VCaP (cell line): ENCODE data around the gene TRIM56.
"Not testable (repeated sequence)": the region's sequence is repeated elsewhere in the genome, so short reads cannot be mapped to it uniquely, and the experiment has no call there.

Experiments
- H3K27ac ChIP-seq: fragments of 450-650 bp; 2 replicates; pipeline ENCODE4 v1.5.1; 2017
- CTCF ChIP-seq: fragments of 450-650 bp; conservative IDR thresholded peaks from 2 replicates; pipeline ENCODE4 v1.5.1; 2017; ENCODE audit warnings: mild to moderate bottlenecking, moderate library complexity

TRIM56 gene

DNA sequence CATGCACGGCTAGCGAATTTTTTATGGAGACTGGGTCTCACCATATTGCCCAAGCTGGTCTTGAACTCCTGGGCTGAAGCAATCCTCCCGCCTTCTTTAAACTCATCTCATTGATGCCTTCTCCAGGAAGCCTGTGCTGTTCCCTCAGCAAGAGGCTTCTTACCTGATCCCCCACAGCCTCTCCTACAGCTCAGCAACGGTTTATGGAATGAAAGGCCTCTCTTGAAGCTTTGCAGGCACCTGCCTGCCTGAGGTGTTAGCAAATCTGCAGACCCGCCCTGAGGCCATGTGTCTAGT is 468 bp upstream of the TRIM56 start:
- TF ChIP-seq CTCF, result no peak
- peak overlapping the region; percentile 97 for H3K27ac ChIP-seq

DNA sequence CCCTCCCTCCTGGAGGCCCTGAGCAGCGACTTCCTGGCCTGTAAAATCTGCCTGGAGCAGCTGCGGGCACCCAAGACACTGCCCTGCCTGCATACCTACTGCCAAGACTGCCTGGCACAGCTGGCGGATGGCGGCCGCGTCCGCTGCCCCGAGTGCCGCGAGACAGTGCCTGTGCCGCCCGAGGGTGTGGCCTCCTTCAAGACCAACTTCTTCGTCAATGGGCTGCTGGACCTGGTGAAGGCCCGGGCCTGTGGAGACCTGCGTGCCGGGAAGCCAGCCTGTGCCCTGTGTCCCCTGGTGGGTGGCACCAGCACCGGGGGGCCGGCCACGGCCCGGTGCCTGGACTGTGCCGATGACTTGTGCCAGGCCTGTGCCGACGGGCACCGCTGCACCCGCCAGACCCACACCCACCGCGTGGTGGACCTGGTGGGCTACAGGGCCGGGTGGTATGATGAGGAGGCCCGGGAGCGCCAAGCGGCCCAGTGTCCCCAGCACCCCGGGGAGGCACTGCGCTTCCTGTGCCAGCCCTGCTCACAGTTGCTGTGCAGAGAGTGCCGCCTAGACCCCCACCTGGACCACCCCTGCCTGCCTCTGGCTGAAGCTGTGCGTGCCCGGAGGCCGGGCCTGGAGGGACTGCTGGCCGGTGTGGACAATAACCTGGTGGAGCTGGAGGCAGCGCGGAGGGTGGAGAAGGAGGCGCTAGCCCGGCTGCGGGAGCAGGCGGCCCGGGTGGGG is 2.2 kb downstream of the TRIM56 start:
- H3K27ac ChIP-seq, result peak overlapping the region; percentile 97; the same call in 1 of the 2 replicates
- TF ChIP-seq CTCF, result no peak

- H3K27ac ChIP-seq, result no peak overlapping the region
- TF ChIP-seq CTCF, result no peak
Observed at GRCh38 chr7:101088069-101088425, 2.8 kb downstream of the TRIM56 start.

DNA sequence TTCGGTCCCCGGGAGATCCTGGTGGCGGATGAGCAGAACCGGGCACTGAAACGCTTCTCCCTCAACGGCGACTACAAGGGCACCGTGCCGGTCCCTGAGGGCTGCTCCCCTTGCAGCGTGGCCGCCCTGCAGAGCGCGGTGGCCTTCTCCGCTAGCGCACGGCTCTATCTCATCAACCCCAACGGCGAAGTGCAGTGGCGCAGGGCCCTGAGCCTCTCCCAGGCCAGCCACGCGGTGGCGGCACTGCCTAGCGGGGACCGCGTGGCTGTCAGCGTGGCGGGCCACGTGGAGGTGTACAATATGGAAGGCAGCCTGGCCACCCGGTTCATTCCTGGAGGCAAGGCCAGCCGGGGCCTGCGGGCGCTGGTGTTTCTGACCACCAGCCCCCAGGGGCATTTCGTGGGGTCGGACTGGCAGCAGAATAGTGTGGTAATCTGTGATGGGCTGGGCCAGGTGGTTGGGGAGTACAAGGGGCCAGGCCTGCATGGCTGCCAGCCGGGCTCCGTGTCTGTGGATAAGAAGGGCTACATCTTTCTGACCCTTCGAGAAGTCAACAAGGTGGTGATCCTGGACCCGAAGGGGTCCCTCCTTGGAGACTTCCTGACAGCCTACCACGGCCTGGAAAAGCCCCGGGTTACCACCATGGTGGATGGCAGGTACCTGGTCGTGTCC is 3.7 kb downstream of the TRIM56 start:
- H3K27ac ChIP-seq, result no peak overlapping the region
- no peak for TF ChIP-seq CTCF

GRCh38 chr7:101089876-101090275 is 4.6 kb downstream of the TRIM56 start:
- no peak for TF ChIP-seq CTCF
- H3K27ac ChIP-seq, result no peak overlapping the region

- H3K27ac ChIP-seq, result not testable (repeated sequence)
Observed at GRCh38 chr7:101092266-101092905, 7.1 kb downstream of the TRIM56 start.

- H3K27ac ChIP-seq, result no peak overlapping the region
- TF ChIP-seq CTCF, result no peak
Observed at GRCh38 chr7:101093906-101094305, 8.6 kb downstream of the TRIM56 start.

DNA sequence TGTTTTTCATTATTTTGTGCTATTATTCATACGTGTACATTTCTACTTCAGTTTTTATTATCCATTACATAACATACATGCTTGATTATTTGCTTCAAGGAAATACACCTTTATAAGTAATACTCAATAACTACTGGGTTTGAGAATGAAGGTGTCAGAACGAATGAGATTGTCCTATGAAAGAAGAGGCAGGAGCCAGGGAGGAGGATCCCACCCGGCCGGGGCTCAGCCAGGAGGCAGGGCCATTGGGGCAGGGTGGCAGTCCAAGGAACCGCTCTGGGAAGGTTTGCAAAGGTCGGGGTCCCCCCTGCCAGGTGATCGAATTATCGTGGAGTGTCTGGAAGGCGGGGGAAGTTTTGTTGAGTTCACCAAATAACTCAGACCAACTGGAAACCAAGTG is 9.1 kb downstream of the TRIM56 start:
- TF ChIP-seq CTCF, result no peak
- H3K27ac ChIP-seq, result no peak overlapping the region
